Hepatocyte (in vitro differentiated cells): ENCODE data around the gene TNRC6A.

ENCODE experiments used
- EZH2 ChIP-seq: fragments of 200-600 bp; sonication (generic); IDR thresholded peaks from 2 replicates; pipeline ENCODE4 v1.6.1; 2016; ENCODE audit warnings: antibody characterized with exemption, mild to moderate bottlenecking, borderline replicate concordance
- EZH2phosphoT487 ChIP-seq: fragments of 200-600 bp; sonication (generic); IDR thresholded peaks from one replicate; pipeline ENCODE4 v1.6.1; 2018; ENCODE audit warnings: antibody characterized with exemption, mild to moderate bottlenecking, low read depth, moderate library complexity; ENCODE audit not compliant: unreplicated experiment, severe bottlenecking
- TF ChIP-seq, protein P1 (sequence below): fragments of 200-600 bp; sonication (generic); IDR thresholded peaks from 2 replicates; pipeline ENCODE4 v1.5.1; 2016; ENCODE audit warnings: antibody characterized with exemption, mild to moderate bottlenecking; ENCODE audit not compliant: poor library complexity

DNA sequence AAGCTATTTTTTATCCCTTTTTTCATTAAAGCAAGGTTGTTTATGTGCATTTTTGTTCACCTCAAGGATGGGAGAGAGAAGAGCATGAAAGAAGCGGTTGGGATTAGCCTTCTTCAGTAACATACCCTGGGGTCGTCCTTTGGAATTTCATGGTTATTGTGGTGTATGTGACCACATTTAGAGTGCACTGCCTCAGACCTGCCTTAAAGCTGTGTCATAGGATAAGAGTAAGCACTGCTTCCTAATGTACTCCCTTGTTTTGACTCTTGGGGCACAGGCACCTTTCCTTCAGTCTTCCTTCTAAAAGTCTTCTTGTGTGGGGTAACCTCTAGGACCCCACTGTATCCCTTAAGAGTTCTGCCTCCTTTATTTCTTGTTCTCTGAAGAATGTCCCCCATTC is 28.9 kb downstream of the TNRC6A start:
- TF ChIP-seq, protein P1, sequence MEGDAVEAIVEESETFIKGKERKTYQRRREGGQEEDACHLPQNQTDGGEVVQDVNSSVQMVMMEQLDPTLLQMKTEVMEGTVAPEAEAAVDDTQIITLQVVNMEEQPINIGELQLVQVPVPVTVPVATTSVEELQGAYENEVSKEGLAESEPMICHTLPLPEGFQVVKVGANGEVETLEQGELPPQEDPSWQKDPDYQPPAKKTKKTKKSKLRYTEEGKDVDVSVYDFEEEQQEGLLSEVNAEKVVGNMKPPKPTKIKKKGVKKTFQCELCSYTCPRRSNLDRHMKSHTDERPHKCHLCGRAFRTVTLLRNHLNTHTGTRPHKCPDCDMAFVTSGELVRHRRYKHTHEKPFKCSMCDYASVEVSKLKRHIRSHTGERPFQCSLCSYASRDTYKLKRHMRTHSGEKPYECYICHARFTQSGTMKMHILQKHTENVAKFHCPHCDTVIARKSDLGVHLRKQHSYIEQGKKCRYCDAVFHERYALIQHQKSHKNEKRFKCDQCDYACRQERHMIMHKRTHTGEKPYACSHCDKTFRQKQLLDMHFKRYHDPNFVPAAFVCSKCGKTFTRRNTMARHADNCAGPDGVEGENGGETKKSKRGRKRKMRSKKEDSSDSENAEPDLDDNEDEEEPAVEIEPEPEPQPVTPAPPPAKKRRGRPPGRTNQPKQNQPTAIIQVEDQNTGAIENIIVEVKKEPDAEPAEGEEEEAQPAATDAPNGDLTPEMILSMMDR = no peak
- TF ChIP-seq EZH2phosphoT487 = no peak
- no peak for TF ChIP-seq EZH2
